ENCODE results near the gene ATG9B. TPM values are rescaled to one million over a fixed set of nuclear protein-coding genes. Genes with fewer than 3 reads are reported as not detected.

ATG9B gene
- total RNA-seq, 1 donor from 2014 or later, result 1.8 TPM

DNA sequence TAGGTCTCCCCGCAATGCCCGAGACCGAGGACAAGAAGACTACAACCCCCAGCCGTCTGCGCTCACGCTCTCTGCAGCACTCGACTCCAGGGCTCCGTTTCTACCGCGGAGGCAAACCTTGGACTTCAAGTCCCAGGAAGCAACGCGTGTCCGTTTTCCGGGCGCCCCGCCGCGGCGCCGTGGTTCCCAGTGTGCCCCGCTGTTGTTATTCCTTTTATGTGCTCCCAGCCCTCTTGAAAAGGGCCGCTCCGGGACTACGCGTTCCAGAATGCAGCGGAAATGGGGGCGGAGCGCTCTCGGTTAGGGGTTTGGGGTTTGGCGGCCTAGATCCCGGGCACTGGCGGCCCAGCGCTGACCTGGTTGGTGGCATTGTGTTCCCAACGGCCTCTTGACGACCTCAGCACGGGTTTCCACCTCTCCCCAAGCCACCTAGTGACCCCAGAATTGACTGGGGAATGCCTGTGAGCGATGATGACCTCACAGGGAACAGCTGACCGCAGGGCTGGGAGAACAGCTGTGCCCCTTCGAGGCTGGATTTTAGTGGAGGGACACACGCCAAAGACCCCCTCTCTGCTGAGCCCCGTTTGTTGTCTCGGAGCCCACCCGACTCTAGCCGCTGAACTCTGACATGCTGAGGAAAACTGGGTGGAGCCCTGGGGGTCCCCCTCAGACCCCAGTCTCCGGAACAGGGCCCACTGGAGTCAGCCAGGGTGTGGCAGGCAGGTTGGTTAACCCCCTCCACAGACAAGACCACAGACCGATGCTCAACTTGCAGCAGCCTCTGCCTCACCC lies 33.9 kb upstream of the ATG9B start:
- ChIA-PET CTCF (no interaction called here), POLR2A (interaction anchor here (0.6 to 3.2 kb wide), 4 partner anchors 22 to 53 kb away, joined by 5 to 19 read pairs (median 10); partner anchors contain the start of genes ABCB8, FASTK and TMUB1)

DNA sequence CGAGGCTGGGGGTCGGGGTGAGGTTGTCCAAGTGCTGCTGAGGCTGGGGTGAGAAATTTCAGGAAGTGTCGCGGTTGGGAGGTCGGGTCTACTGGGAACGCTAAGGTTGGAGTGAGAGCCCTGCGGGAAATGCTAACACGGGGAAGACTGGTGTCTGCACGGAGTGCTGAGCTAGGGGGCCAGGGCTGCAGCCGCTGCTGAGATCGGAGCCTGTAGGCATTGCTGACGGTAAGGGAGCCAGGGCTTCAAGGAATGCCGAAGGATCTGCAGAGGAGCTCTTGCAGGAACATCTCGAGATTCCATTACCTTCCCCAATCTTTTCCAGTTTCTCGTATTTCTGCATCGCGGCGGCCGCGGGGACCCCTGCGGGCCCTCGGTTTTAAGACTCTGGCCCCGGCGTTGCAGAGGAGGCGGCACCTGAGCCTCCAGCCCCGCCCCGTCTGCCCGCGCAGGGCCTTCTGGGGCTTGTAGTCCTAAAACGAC lies 33.3 kb upstream of the ATG9B start, which contains the start of gene CDK5:
Gene CDK5, minus strand, starts transcription at position 392 of the 483 bp plus-strand sequence. Its CDS starts 49 bp downstream, at position 343.
- Mint-ChIP-seq H3K4me1 (peaks cover 38% of the 10 kb centered on the region), H3K27me3 (peaks cover 1% of the 10 kb centered on the region), H3K36me3 (ENCODE audit: low read depth) (peaks cover 7% of the 10 kb centered on the region), H3K27ac (peak within 1 kb of the TSS; percentile 89), H3K9me3 (no peaks in the 10 kb centered on the region), H3K4me3 (peak within 1 kb of the TSS; percentile 92)
- ChIA-PET POLR2A (interaction anchor here (0.5 kb wide), 1 partner anchor 19 kb away, joined by 3 read pairs; no protein-coding TSS in a partner anchor), CTCF (no interaction called here)
- intact Hi-C loops (cut with micrococcal nuclease), result loop anchor here (10.0 kb wide), 2 partner anchors 287 to 1223 kb away; partner anchors contain the start of genes NUB1 and ZNF862
- TF ChIP-seq, protein P1, sequence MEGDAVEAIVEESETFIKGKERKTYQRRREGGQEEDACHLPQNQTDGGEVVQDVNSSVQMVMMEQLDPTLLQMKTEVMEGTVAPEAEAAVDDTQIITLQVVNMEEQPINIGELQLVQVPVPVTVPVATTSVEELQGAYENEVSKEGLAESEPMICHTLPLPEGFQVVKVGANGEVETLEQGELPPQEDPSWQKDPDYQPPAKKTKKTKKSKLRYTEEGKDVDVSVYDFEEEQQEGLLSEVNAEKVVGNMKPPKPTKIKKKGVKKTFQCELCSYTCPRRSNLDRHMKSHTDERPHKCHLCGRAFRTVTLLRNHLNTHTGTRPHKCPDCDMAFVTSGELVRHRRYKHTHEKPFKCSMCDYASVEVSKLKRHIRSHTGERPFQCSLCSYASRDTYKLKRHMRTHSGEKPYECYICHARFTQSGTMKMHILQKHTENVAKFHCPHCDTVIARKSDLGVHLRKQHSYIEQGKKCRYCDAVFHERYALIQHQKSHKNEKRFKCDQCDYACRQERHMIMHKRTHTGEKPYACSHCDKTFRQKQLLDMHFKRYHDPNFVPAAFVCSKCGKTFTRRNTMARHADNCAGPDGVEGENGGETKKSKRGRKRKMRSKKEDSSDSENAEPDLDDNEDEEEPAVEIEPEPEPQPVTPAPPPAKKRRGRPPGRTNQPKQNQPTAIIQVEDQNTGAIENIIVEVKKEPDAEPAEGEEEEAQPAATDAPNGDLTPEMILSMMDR (IDR thresholded peaks at IDR 0.05), result no peak
- DNase-seq (no peak), ATAC-seq (ENCODE audit: low read depth) (peak; percentile 1)

More for the DNA sequence above, 33.9 kb upstream of the ATG9B start:
- Mint-ChIP-seq H3K36me3 (ENCODE audit: low read depth) (peaks cover 7% of the 10 kb centered on the region), H3K9me3 (no peaks in the 10 kb centered on the region), H3K27ac (peak overlapping the region; percentile 89), H3K27me3 (no peaks in the 10 kb centered on the region), H3K4me1 (peaks cover 36% of the 10 kb centered on the region), H3K4me3 (peak overlapping the region; percentile 92)
- intact Hi-C loops (cut with micrococcal nuclease), result loop anchor here (1.0 to 10.0 kb wide), 10 partner anchors 22 to 1223 kb away; partner anchors contain the start of genes ABCB8, ABCF2, CHPF2 and FASTK
- ATAC-seq (ENCODE audit: low read depth), result peak; percentile 93
- DNase-seq, result peak; percentile 91
- TF ChIP-seq, protein P1 (IDR thresholded peaks at IDR 0.05), result no peak

DNA sequence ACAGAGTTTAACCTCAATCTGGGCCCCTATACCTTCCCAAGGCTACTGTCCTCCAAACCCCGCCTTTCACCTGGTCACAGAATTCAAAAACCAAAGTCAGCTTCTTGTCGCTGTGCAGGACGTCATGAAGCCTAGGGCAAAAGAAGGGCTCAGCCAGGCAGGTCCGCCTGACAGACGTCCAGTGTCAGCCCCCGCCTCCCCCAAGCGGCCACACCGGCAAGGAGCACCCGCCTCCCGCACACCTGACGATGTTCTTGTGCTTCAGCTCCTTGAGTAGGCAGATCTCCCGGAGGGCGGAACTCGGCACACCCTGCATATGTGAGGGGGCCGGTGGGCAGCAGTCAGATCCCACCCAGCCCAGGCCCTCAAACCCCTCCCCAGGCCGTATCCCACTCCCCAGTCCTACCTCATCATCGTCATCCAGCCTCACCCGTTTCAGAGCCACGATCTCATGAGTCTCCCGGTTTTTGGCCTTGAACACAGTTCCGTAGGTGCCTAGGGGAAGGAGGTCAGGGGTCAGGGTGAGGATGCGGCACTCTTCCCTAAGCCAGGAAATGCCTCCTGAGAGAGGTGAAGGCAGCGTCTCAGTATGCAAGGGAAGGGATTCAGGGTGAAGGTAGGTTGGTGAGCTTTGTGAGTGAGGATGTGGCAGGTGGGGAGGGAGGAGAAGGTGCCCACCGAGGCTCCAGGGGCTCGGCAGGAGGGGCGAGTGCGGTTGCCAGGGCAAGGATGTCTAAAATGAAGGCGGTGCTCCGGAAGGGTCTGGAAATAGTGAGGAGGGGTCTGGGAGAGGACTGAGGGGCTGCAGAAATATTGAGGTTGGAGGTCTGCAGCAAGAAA lies 32.6 kb upstream of the ATG9B start:
- ATAC-seq (ENCODE audit: low read depth), result no peak
- Mint-ChIP-seq H3K4me3 (peak overlapping the region; percentile 92), H3K27ac (no peak overlapping the region), H3K9me3 (no peaks in the 10 kb centered on the region), H3K4me1 (peaks cover 39% of the 10 kb centered on the region), H3K27me3 (peaks cover 4% of the 10 kb centered on the region), H3K36me3 (ENCODE audit: low read depth) (peaks cover 7% of the 10 kb centered on the region)
- intact Hi-C loops (cut with micrococcal nuclease), result loop anchor here (10.0 kb wide), 2 partner anchors 288 to 1222 kb away; partner anchors contain the start of genes NUB1 and ZNF862
- TF ChIP-seq, protein P1 (IDR thresholded peaks at IDR 0.05), result no peak
- ChIA-PET POLR2A (interaction anchor here (0.5 kb wide), 1 partner anchor 19 kb away, joined by 3 read pairs; no protein-coding TSS in a partner anchor), CTCF (no interaction called here)
- no peak for DNase-seq

DNA sequence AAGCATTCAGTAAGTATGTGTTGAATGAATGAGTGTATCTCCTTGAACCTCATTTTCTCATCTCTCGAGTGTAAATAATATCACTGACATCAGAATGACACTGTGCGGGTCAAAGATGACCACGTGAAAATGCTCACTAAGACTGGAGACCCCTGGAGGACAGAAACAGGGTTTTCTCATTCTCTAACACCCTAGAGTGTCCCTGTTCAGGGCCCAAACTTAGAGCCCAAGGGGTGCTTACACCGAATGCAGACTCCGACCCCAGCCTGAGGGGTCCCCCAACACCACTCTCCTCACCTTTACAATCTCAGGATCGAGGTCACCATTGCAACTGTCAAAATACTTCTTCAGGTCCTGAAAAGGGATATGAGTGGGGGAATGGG lies 32.0 kb upstream of the ATG9B start:
- Mint-ChIP-seq H3K27me3 (peaks cover 4% of the 10 kb centered on the region), H3K27ac (no peak overlapping the region), H3K4me3 (peak overlapping the region; percentile 92), H3K36me3 (ENCODE audit: low read depth) (peaks cover 7% of the 10 kb centered on the region), H3K4me1 (peaks cover 35% of the 10 kb centered on the region), H3K9me3 (no peaks in the 10 kb centered on the region)
- DNase-seq (no peak), ATAC-seq (ENCODE audit: low read depth) (no peak)
- ChIA-PET CTCF (no interaction called here), POLR2A (no interaction called here)
- intact Hi-C loops (cut with micrococcal nuclease), result loop anchor here (10.0 kb wide), 2 partner anchors 289 to 1221 kb away; partner anchors contain the start of genes NUB1 and ZNF862
- TF ChIP-seq, protein P1 (IDR thresholded peaks at IDR 0.05), result no peak

Data from activated B cell treated with CpG ODN at 0.5 μM for 24 hours (primary cell).